HEK293T (cell line): ENCODE results near the gene SNRPA.

Experiments used
- BHLHE40 ChIP-seq: fragments of 450-650 bp; IDR thresholded peaks from 2 replicates; pipeline ENCODE4 v1.6.1; 2016; ENCODE audit warnings: mild to moderate bottlenecking, moderate library complexity, borderline replicate concordance
- FOXM1 ChIP-seq: fragments of 450-650 bp; IDR thresholded peaks from 2 replicates; pipeline ENCODE4 v1.6.1; 2017; ENCODE audit warnings: mild to moderate bottlenecking, borderline replicate concordance
- SP1 ChIP-seq: fragments of 450-650 bp; IDR thresholded peaks from 2 replicates; pipeline ENCODE4 v1.6.1; 2017
- SUZ12 ChIP-seq: fragments of 450-650 bp; IDR thresholded peaks from 2 replicates; pipeline ENCODE4 v1.6.1; 2016; ENCODE audit warnings: mild to moderate bottlenecking
- TARDBP ChIP-seq: fragments of 450-650 bp; IDR thresholded peaks from 2 replicates; pipeline ENCODE4 v1.6.1; 2016

DNA sequence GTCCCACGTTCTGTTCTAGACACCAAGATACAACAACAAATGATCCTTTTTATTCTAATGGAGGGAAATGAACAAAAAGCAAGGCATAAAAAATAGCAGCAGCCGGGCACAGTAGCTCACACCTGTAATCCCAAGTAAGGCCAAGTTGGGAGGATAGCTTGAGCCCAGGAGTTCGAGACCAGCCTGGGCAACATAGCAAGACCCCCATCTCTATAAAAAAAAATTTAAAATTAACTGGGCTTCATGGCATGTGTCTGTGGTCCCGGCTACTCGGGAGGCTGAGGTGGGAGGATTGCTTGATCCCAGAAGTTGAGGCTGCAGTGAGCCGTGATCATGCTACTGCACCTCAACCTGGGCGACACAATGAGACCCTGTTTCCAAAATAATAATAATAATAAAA lies 25.4 kb downstream of the SNRPA start:
- no peak for TF ChIP-seq FOXM1
- no peak for TF ChIP-seq SUZ12
- TF ChIP-seq BHLHE40: no peak
- TF ChIP-seq TARDBP: no peak
- TF ChIP-seq SP1: no peak
